Measurements from ENCODE around the gene RNF44.

DNA sequence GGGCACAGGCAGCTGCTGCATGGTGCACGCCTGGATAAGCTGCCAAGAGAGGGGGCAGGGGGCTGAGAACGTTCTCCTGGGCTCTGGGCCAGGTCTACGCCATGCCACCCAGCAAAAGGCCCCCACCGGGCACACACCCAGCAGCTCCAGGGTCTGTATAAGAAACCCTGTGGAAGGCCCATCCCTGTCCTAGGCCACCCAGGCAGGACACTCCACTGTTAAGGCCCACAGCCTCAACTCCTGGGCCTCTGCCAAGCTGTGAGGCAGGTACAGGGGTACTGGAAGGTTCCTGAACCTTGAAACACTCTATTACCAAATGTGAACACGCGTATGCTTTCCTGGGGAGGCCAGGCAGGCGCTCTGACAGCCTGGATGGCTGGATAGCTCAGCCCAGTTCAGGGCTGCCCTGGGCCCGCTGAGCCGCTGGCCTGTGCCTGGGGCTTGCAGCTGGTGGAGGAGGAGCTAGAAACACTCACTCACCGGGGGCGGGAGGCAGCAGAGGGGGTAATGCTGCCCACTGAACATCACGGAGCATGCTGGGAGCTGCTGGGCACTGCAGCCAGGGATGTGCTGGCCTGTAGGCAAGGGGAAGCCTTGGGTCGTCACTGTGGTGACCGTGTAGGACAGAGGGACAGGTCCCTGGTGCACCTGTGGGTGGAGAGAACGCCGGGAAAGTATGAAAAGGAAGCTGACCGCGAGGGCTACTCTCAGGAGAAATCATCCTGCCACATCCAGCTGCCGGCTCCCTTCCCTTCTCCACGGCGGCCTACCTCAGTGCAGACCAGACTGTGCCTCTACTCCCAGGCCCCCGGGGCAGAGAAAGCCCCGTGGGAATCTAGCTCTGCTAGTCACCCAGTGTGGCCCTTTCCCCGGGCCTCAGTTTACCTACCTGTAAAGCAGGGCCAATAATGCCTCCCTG is 6.0 kb downstream of the RNF44 start:
- no peak for TF ChIP-seq CTCF (IDR thresholded peaks at IDR 0.05)
- TF ChIP-seq POLR2A (IDR thresholded peaks at IDR 0.05) = no peak

Data from heart left ventricle (tissue), 13 donors.